ENCODE data around the gene RPTOR. TPM values are rescaled to one million over a fixed set of nuclear protein-coding genes. Genes with fewer than 3 reads are reported as not detected.

RPTOR gene
- polyA plus RNA-seq, 1 experiment = 10.8 TPM

DNA sequence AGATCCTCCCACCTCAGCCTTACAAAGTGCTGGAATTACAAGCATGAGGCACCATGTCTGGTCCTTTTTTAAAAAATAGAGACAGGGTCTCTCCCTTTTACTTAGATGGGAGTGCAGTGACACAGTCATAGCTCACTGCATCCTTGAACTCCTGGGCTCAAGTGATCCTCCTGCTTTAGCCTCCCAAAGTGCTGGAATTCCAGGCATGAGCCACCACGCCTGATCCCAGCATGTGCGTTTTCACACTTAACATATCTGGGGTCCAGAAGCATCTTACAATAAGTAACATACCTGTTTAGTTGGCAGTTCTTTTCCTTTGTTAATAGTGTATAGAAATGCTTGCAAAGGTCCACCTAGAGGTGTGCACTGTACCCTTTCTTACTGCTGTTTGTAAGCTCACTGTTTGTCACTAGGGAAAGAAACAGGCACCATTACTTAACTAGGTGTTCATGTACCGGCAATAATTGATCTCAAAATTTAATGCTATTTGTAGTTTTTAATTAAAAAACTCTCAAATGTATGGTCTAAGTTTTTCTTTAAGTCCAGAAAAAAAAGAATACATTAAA is 221.7 kb downstream of the RPTOR start:
- TF ChIP-seq, protein P1, sequence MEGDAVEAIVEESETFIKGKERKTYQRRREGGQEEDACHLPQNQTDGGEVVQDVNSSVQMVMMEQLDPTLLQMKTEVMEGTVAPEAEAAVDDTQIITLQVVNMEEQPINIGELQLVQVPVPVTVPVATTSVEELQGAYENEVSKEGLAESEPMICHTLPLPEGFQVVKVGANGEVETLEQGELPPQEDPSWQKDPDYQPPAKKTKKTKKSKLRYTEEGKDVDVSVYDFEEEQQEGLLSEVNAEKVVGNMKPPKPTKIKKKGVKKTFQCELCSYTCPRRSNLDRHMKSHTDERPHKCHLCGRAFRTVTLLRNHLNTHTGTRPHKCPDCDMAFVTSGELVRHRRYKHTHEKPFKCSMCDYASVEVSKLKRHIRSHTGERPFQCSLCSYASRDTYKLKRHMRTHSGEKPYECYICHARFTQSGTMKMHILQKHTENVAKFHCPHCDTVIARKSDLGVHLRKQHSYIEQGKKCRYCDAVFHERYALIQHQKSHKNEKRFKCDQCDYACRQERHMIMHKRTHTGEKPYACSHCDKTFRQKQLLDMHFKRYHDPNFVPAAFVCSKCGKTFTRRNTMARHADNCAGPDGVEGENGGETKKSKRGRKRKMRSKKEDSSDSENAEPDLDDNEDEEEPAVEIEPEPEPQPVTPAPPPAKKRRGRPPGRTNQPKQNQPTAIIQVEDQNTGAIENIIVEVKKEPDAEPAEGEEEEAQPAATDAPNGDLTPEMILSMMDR (IDR thresholded peaks at IDR 0.05; ENCODE audit: insufficient read depth, low read depth, low read length) = no peak
- CTCF ChIA-PET = no interaction called here
- no peaks in the 10 kb centered on the region for H3K27me3 ChIP-seq (ENCODE audit: control insufficient read depth, insufficient read depth, low read length)
- H3K4me3 ChIP-seq (ENCODE audit: low read depth, low read length) = no peak overlapping the region
- no peak for DNase-seq (ENCODE audit: low read depth)
- no peaks in the 10 kb centered on the region; the same call in 1 of the 2 replicates for H3K36me3 ChIP-seq (ENCODE audit: control insufficient read depth, insufficient read depth, low read length)
- POLR2A ChIA-PET = no interaction called here

DNA sequence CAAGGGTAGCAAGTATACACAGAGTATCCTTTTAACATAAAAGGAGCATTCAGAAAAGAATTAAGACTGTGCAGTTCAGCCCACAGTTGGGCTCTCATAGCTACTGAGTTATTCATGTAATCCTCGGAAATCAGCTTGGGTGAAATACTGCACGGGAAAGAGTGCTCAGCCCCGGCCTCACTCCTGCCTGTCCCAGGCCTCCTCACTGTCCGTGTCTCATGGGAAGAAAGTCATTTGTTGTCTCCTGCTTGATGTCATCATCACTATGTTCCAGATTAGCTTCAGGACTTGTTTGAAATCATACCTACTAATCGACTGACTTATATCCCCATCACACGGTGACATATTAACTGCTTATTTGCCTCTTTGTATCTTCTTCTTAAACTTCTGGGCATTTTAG is 223.8 kb downstream of the RPTOR start:
- no peak for DNase-seq (ENCODE audit: low read depth)
- Histone ChIP-seq H3K36me3 (ENCODE audit: control insufficient read depth, insufficient read depth, low read length) (peaks cover 1% of the 10 kb centered on the region), H3K27me3 (ENCODE audit: control insufficient read depth, insufficient read depth, low read length) (no peaks in the 10 kb centered on the region), H3K4me3 (ENCODE audit: low read depth, low read length) (no peak overlapping the region)
- CTCF ChIA-PET = interaction anchor here (1.4 kb wide), 1 partner anchor 12 kb away, joined by 3 read pairs; no protein-coding TSS in a partner anchor
- TF ChIP-seq, protein P1 (IDR thresholded peaks at IDR 0.05; ENCODE audit: insufficient read depth, low read depth, low read length) = no peak
- POLR2A ChIA-PET = no interaction called here

DNA sequence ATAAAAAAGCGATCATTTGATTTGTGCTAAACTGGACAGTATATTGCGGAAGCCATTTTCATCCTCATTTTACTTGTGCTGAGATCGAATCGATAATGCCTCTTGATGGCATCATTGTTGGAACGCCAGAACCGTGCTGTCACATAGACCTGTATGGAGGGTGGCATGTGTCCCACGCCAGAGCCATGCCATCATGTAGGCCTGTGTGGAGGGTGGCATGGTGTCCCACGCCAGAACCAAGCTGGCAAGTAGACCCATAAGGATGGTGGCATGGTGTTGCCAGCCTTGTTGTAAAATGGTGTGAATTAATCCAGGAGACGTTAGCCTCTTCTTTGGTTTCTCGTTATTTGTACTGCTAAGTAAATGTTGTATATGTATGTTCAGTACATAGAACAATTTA is 224.3 kb downstream of the RPTOR start:
- TF ChIP-seq, protein P1 (IDR thresholded peaks at IDR 0.05; ENCODE audit: insufficient read depth, low read depth, low read length) = no peak
- POLR2A ChIA-PET = no interaction called here
- DNase-seq (ENCODE audit: low read depth) = no peak
- CTCF ChIA-PET = interaction anchor here (1.4 kb wide), 1 partner anchor 12 kb away, joined by 3 read pairs; no protein-coding TSS in a partner anchor
- H3K4me3 ChIP-seq (ENCODE audit: low read depth, low read length) = no peak overlapping the region
- H3K36me3 ChIP-seq (ENCODE audit: control insufficient read depth, insufficient read depth, low read length) = peaks cover 1% of the 10 kb centered on the region
- no peaks in the 10 kb centered on the region for H3K27me3 ChIP-seq (ENCODE audit: control insufficient read depth, insufficient read depth, low read length)

DNA sequence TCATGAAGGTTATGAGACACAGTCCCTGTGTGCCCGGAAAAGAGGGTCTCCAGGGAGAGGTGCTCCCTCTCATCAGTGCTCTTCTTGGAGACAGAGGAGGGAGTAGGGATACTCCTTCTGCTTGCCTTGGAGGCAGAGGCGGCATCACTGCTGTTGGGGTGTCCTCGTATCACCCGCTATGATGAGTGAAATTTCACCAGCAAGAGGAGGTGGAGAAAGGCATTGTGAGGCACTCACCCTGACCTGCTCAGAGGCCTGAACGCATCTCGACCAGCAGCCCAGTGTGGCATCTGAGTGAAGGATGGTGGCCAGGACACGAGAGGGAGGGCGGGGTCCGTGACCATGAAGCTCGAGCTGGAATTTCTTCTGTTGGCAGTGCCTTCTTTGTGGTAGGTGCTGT is 224.9 kb downstream of the RPTOR start:
- H3K27me3 ChIP-seq (ENCODE audit: control insufficient read depth, insufficient read depth, low read length) = no peaks in the 10 kb centered on the region
- H3K4me3 ChIP-seq (ENCODE audit: low read depth, low read length) = no peak overlapping the region
- POLR2A ChIA-PET = no interaction called here
- peaks cover 1% of the 10 kb centered on the region for H3K36me3 ChIP-seq (ENCODE audit: control insufficient read depth, insufficient read depth, low read length)
- DNase-seq (ENCODE audit: low read depth) = no peak
- CTCF ChIA-PET = no interaction called here
- TF ChIP-seq, protein P1 (IDR thresholded peaks at IDR 0.05; ENCODE audit: insufficient read depth, low read depth, low read length) = no peak

DNA sequence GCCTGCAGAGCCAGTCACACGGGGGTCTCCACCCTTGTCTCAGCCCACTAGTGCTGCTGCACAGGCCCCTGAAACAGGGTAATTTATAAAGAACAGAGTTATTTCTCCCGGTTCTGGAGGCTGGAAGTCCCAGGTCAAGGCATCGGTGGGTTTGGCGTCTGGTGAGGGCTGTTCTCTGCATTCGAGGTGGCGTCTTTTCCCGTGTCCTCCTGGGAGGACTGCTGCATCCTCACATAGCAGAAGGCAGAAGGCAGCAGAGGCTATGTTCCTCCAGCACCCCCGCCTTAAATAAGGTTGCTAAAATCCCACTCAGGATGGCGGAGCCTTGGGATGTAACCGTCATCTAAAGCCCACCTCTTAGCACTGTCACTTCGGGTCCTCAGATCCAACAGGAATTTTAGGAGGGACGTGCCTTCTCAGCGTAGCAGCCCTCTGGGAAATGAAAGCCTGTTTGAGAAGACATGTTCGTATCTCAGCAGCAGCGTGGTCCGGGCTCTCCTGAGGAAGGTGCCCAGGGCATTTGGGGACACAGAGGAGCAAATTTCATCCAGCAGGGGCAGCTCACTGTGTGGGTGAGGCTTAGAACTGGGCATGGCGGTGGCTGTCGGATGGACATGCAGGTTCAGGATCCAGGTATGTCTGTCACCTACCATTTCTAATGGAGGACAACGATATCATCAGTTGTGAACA is 225.4 kb downstream of the RPTOR start:
- POLR2A ChIA-PET = no interaction called here
- CTCF ChIA-PET = no interaction called here
- DNase-seq (ENCODE audit: low read depth) = no peak
- Histone ChIP-seq H3K27me3 (ENCODE audit: control insufficient read depth, insufficient read depth, low read length) (no peaks in the 10 kb centered on the region), H3K4me3 (ENCODE audit: low read depth, low read length) (no peak overlapping the region), H3K36me3 (ENCODE audit: control insufficient read depth, insufficient read depth, low read length) (peaks cover 1% of the 10 kb centered on the region)
- TF ChIP-seq, protein P1 (IDR thresholded peaks at IDR 0.05; ENCODE audit: insufficient read depth, low read depth, low read length) = no peak

Data from BJ (cell line).